ENCODE measurements around the gene NRDC. TPM values are rescaled to one million over a fixed set of nuclear protein-coding genes. Genes with fewer than 3 reads are reported as not detected.

NRDC gene
- total and polyA plus RNA-seq, 9 of the 15 experiments (the other 6 are each of a cell fraction or from before 2014, with no cell fraction given) = 102 to 371 (median 201) TPM

- TF ChIP-seq ZNF449 (CRISPR knock-in tag; IDR thresholded peaks at IDR 0.05) (no peak), HDAC8 (tag; IDR thresholded peaks at IDR 0.05) (0 out of 2 replicates have a peak, but pooled peaks have one; percentile 25), RAD21 (CRISPR knock-in tag; conservative IDR thresholded peaks at IDR 0.05 in 1 of 2, IDR thresholded peaks at IDR 0.05 in 1 of 2) (peak in 1 of 2 experiments; percentile 20; a peak in 1 of 4 replicates), ZBTB17 (CRISPR knock-in tag; IDR thresholded peaks at IDR 0.05) (no peak; the same call in 1 of the 2 replicates), RNF2 (IDR thresholded peaks at IDR 0.05) (no peak), FOXP4 (CRISPR knock-in tag; IDR thresholded peaks at IDR 0.05; ENCODE audit: borderline replicate concordance) (0 out of 2 replicates have a peak, but pooled peaks have one; percentile 6), GMEB1 (CRISPR knock-in tag; IDR thresholded peaks at IDR 0.05) (no peak), BCL6 (CRISPR knock-in tag; IDR thresholded peaks at IDR 0.05) (no peak), SRSF1 (IDR thresholded peaks at IDR 0.05; ENCODE audit: low read depth, low read length) (no peak), ATF3 (IDR thresholded peaks at IDR 0.05) (no peak), ATF3 (CRISPR knock-in tag; conservative IDR thresholded peaks at IDR 0.05) (no peak), USF1 (CRISPR knock-in tag; IDR thresholded peaks at IDR 0.05) (no peak), SNRNP70 (optimal IDR thresholded peaks at IDR 0.05; ENCODE audit: low read depth, low read length) (no peak), STAT5A (IDR thresholded peaks at IDR 0.05; ENCODE audit: borderline replicate concordance, low read length) (no peak), ZNF277 (CRISPR knock-in tag; IDR thresholded peaks at IDR 0.05; ENCODE audit: borderline replicate concordance) (no peak), ZNF436 (CRISPR knock-in tag; IDR thresholded peaks at IDR 0.05) (no peak), ESRRB (CRISPR knock-in tag; IDR thresholded peaks at IDR 0.05; ENCODE audit: borderline replicate concordance) (no peak), NKRF (IDR thresholded peaks at IDR 0.05; ENCODE audit: borderline replicate concordance) (peak; percentile 46), CREM (IDR thresholded peaks at IDR 0.05; ENCODE audit: low read depth) (no peak)
Measured at GRCh38 chr1:51878308-51878615, 265 bp downstream of the NRDC start (continued).
